DND-41 (cell line): ENCODE measurements around the gene DIS3L2.

ENCODE experiments used
- CTCF ChIP-seq: IDR thresholded peaks from 2 replicates; pipeline ENCODE4 v1.5.1; 2012; ENCODE audit warnings: borderline replicate concordance, low read length, moderate library complexity, mild to moderate bottlenecking; ENCODE audit not compliant: poor library complexity, severe bottlenecking; ENCODE audit errors: extremely low read depth
- EZH2 ChIP-seq: IDR thresholded peaks from 3 replicates; pipeline ENCODE4 v1.6.1; 2012; ENCODE audit warnings: borderline replicate concordance, low read depth, mild to moderate bottlenecking, moderate library complexity, low read length, inconsistent platforms; ENCODE audit not compliant: severe bottlenecking

DNA sequence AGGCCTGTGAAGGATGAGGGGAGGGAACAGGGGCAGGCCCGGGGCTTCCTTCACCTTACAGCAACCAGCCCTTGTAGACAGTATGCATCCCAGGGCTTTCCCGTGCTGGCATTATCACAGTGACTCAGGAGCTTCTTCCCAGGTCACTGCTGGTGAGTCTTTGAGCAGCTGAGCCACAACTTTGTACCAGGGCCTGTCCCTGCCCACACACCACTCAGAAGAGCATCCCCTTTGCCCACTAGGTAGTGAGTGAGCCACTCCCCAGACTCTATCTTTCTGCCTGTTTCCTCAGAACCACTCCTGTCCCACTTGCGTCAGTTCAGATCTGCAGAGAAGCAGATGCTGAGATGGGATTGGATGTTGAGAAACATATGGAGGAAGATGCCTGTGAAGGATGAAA is 347.5 kb downstream of the DIS3L2 start:
- no peak for TF ChIP-seq CTCF
- no peak for TF ChIP-seq EZH2
